ENCODE results near the gene CWC22. TPM values are rescaled to one million over a fixed set of nuclear protein-coding genes. Genes with fewer than 3 reads are reported as not detected.
A peak's percentile ranks its signal among the peaks of the same experiment; 100 is the strongest.

CWC22 gene
- total and polyA plus RNA-seq, 2 of the 8 experiments (the other 6 are each of a cell fraction or from before 2014, with no cell fraction given) = 3.7 to 34.0 TPM

DNA sequence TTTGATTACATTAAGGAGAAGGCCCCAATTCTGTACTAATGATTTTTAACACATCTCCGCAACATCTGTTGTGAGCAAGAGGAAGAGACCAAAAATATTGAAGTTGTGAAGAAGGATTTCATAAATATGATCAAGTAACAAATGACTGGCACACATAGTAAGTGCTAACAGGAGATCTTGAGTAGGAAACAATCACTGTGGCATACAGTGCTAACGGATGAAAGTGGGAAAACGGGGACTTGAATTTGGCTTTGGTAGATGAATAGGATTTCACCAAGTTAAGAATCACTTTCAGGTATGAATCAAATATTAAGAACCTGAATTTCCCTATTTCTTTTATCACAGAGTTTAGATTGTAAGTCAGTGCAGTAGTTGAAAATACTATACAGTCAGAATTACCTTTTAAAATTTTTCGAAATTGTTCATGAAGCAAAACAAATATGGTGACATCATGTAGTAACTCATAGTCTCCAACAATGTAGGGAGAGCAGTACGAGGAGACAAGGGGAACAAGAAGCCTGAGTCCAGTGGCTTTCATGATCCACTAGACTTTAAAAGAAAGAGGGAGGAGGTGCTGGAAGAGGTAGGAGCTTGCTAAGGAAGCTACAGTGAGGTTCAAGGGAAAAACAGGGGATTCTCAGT is 16.3 kb downstream of the CWC22 start:
- Histone ChIP-seq H2AFZ (ENCODE audit: low read length) (no peak overlapping the region), H2BK20ac (ENCODE audit: low read length) (no peak overlapping the region), H2BK5ac (ENCODE audit: low read depth, low read length) (no peak overlapping the region), H2BK12ac (ENCODE audit: low read depth, low read length) (no peak overlapping the region), H3K4me2 (ENCODE audit: insufficient read depth in 1 of 2, low read depth in 2 of 2, low read length in 2 of 2) (no peak overlapping the region), H3K18ac (ENCODE audit: extremely low read depth, low read length) (no peak overlapping the region), H3K23me2 (ENCODE audit: low read depth, low read length) (no peaks in the 10 kb centered on the region), H2AK5ac (ENCODE audit: low read depth, low read length) (no peak overlapping the region), H3K14ac (ENCODE audit: insufficient read length) (no peak overlapping the region), H2BK15ac (ENCODE audit: low read length) (no peak overlapping the region), H4K20me1 (replicated peaks in 1 of 2; ENCODE audit: control insufficient read depth in 1 of 2, insufficient read depth in 2 of 2, low read length in 2 of 2) (no peaks in the 10 kb centered on the region), H3K9ac (replicated peaks in 1 of 4; ENCODE audit: extremely low read depth in 1 of 4, low read depth in 3 of 4, low read length in 3 of 4) (no peak overlapping the region), H3K79me2 (ENCODE audit: control insufficient read depth in 1 of 2, insufficient read depth in 2 of 2, low read length in 2 of 2) (peaks cover 0 to 59% of the 10 kb centered on the region in 2 experiments; a peak in 3 of 4 replicates), H3K4ac (replicated peaks; ENCODE audit: insufficient read length, low read depth, low read length) (no peak overlapping the region), H3K27ac (ENCODE audit: low read depth, low read length) (no peak overlapping the region), H3K4me3 (ENCODE audit: extremely low read depth in 1 of 4, insufficient read depth in 2 of 4, low read depth in 3 of 4, low read length in 4 of 4) (no peak overlapping the region), H4K91ac (replicated peaks; ENCODE audit: insufficient read length, low read length) (no peak overlapping the region), H3K56ac (replicated peaks; ENCODE audit: insufficient read length, low read depth, low read length) (no peak overlapping the region), H4K8ac (ENCODE audit: extremely low read depth, insufficient read depth, low read length) (no peak overlapping the region), H2BK120ac (replicated peaks; ENCODE audit: low read depth, low read length) (no peak overlapping the region), H3K4me1 (replicated peaks in 1 of 4; ENCODE audit: control insufficient read depth in 3 of 4, insufficient read depth in 4 of 4, low read length in 3 of 4) (peaks cover 2 to 6% (median 5%) of the 10 kb centered on the region in 4 experiments; a peak in 4 of 7 replicates), H4K5ac (ENCODE audit: insufficient read length, low read depth, low read length) (no peak overlapping the region), H3K9me3 (ENCODE audit: insufficient read depth in 2 of 2, low read depth in 1 of 2, low read length in 1 of 2) (no peaks in the 10 kb centered on the region), H3K36me3 (ENCODE audit: control insufficient read depth in 2 of 4, insufficient read depth in 4 of 4, low read length in 3 of 4) (peaks cover 0 to 40% (median 7%) of the 10 kb centered on the region in 4 experiments; a peak in 4 of 8 replicates), H3K27me3 (replicated peaks in 1 of 4; ENCODE audit: control insufficient read depth in 3 of 4, extremely low read depth in 1 of 4, insufficient read depth in 3 of 4, low read length in 3 of 4) (no peaks in the 10 kb centered on the region), H3K23ac (ENCODE audit: insufficient read length) (no peak overlapping the region), H3K79me1 (ENCODE audit: low read depth, low read length) (peaks cover 3% of the 10 kb centered on the region; the same call in 1 of the 2 replicates)
- TF ChIP-seq NRF1 (IDR thresholded peaks at IDR 0.05; ENCODE audit: low read depth, low read length) = no peak
- TF ChIP-seq NANOG (IDR thresholded peaks at IDR 0.05; ENCODE audit: insufficient read depth, low read depth, low read length, poor library complexity, severe bottlenecking) = no peak
- no peak for TF ChIP-seq RFX5 (IDR thresholded peaks at IDR 0.05; ENCODE audit: borderline replicate concordance, low read depth, low read length)
- TF ChIP-seq SIRT6 (IDR thresholded peaks at IDR 0.05; ENCODE audit: low read length) = no peak
- no peak for TF ChIP-seq TAF7 (optimal IDR thresholded peaks at IDR 0.05; ENCODE audit: borderline replicate concordance, low read depth, low read length)
- WGBS, 2 experiments (ENCODE audit: extremely low coverage in 1 of 2, insufficient coverage in 1 of 2, insufficient read length in 1 of 2, insufficient replicate concordance in 2 of 2, low coverage in 1 of 2, low lambda C conversion rate in 2 of 2, missing lambda C conversion rate in 1 of 2) = 68% methylated on average over 5 of the region's 5 CpGs; no CpG with 5 or more reads in 1 of the 2 experiments
- POLR2A ChIA-PET (ENCODE audit: partially characterized antibody) = interaction anchor here (1.1 to 1.4 kb wide), 3 partner anchors 11 to 65 kb away, joined by 4 to 6 read pairs (median 4); partner anchors contain the start of gene CWC22
- FAIRE-seq = peak; percentile 13
- CTCF ChIA-PET (ENCODE audit: partially characterized antibody) = interaction anchor here (0.6 to 2.3 kb wide), 10 partner anchors 9 to 178 kb away, joined by 3 to 21 read pairs (median 4); no protein-coding TSS in a partner anchor
- DNase-seq (ENCODE audit: low read depth in 1 of 2, low spot score in 2 of 2) = no peak

Data from H1 (cell line).